A673 (cell line): ENCODE results near the gene ASIC3.

Experiments used
- EZH2 ChIP-seq: fragments of 200-600 bp; sonication (generic); IDR thresholded peaks from 2 replicates; pipeline ENCODE4 v1.6.1; 2017; ENCODE audit warnings: borderline replicate concordance, low read depth, mild to moderate bottlenecking, mixed read lengths, antibody characterized with exemption, low read length; ENCODE audit not compliant: poor library complexity, severe bottlenecking
- TF ChIP-seq, protein P1 (sequence below): fragments of 300-800, 200-600 bp; sonication (generic); conservative IDR thresholded peaks from 2 replicates; pipeline ENCODE4 v1.5.1; 2017; ENCODE audit warnings: low read depth, mild to moderate bottlenecking, antibody characterized with exemption, low read length, moderate library complexity, mixed read lengths

DNA sequence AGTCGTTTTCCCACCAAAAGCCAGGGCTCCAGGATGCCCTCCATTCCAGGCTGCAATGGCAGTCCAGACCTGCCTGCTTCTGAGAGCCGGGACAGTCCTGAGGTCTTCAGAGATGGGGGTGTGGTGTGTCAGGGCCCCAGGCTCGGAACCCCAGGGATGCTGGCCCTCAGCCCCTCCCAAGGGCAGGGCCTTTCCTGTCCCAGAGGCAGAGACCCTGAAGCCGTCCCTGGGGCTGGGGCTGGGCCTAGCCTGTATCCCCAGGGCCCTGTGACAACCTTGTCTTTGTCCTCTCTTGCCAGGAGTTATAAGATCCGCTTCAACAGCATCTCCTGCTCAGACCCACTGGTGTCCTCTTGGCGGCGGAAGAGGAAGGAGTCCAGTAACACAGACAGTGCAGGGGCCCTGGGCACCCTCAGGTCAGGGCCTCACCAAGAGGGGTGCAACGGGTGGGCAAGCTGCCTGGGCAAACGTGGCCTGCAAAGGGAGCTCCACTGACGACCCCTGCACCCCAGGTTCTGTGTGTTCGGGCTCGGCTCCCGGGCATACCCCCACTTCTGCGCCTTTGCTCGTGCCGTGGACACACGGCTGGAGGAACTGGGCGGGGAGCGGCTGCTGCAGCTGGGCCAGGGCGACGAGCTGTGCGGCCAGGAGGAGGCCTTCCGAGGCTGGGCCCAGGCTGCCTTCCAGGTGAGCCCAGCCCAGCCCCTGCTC, 41.6 kb upstream of the ASIC3 start:
- TF ChIP-seq, protein P1, sequence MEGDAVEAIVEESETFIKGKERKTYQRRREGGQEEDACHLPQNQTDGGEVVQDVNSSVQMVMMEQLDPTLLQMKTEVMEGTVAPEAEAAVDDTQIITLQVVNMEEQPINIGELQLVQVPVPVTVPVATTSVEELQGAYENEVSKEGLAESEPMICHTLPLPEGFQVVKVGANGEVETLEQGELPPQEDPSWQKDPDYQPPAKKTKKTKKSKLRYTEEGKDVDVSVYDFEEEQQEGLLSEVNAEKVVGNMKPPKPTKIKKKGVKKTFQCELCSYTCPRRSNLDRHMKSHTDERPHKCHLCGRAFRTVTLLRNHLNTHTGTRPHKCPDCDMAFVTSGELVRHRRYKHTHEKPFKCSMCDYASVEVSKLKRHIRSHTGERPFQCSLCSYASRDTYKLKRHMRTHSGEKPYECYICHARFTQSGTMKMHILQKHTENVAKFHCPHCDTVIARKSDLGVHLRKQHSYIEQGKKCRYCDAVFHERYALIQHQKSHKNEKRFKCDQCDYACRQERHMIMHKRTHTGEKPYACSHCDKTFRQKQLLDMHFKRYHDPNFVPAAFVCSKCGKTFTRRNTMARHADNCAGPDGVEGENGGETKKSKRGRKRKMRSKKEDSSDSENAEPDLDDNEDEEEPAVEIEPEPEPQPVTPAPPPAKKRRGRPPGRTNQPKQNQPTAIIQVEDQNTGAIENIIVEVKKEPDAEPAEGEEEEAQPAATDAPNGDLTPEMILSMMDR = no peak
- no peak for TF ChIP-seq EZH2
